ENCODE data around the gene RIPOR3.

RIPOR3 gene

DNA sequence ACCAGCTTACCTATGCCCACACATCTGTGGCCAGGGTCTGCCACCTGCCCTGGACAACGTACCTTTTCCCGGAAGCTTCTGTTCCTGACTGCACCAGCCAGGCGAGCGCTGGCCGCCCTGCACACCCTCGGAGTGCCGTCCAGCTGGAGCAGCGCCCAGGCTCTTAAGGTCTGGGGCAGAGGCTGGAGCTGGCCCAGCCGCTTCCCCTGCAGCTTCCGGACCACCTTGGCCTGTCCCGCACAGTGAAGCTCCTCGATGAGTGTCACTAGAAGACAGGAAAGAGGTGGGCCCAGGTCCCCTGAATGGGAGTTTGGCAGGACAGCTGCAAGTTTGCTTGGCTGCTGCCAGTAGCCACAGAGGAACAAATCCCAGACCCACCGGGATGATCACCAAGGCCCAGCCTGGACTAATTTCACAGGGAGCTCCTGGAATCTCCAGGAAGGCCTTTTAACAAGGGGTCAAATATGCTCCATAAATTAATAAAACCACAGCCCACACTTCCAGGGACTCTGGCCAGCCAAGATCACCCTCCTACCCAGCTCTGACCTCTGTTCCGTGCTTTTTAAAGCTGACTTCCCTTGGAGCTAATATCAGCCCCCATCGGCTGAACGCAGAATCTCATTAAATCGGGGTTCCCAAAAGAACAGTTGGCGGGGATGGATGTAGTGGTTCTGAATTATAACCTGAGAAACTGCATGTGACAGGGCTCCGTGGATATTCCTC is 98.9 kb downstream of the RIPOR3 start:
- no peak for DNase-seq (ENCODE audit: extremely low read depth in 1 of 2, low read depth in 1 of 2)

DNA sequence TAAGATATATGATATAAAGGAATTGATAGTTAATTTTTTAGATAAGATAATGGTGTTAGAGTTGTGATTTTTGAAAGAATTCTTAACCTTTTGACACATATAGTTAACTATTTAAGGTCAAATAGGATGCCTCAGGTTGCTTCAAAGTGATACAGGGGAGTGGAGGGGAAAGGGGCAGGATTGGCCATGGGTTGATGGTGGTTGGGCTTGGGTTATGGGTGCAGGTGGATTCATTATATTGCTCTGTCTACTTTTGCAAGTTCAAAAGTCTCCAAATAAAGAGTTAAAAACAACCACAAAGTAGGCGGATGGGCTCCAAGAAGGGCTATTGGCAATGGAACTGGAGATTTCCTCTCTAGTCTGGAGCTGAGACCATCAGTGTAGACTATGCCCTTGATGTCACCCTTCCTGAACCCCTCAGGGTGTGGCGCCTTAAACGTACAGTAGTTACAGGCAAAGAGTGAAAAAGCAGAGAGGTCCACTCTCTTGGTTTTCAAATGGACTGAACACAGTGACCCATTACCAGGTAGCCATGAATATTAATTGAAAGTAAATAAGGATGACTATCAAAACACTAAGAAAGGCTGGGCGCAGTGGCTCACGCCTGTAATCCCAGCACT is 100.0 kb downstream of the RIPOR3 start:
- no peak for DNase-seq (ENCODE audit: extremely low read depth in 1 of 2, low read depth in 1 of 2)

DNA sequence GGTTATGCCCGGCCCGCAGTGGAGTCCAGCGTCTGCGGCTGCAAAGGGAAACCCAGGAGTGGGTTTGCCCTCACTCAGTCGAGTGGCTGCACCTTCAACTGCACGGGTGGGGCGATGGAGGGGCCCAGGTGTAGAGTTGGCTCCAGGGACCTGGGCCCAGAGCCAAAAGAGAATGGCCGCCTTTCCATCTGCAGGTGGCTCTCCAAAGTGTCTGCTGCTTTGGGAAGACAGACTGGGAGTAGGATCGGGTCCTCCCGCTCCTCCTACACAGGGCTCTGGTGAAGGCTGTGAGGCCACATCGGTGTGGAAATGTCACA is 101.0 kb downstream of the RIPOR3 start:
- no peak for DNase-seq (ENCODE audit: extremely low read depth in 1 of 2, low read depth in 1 of 2)

DNA sequence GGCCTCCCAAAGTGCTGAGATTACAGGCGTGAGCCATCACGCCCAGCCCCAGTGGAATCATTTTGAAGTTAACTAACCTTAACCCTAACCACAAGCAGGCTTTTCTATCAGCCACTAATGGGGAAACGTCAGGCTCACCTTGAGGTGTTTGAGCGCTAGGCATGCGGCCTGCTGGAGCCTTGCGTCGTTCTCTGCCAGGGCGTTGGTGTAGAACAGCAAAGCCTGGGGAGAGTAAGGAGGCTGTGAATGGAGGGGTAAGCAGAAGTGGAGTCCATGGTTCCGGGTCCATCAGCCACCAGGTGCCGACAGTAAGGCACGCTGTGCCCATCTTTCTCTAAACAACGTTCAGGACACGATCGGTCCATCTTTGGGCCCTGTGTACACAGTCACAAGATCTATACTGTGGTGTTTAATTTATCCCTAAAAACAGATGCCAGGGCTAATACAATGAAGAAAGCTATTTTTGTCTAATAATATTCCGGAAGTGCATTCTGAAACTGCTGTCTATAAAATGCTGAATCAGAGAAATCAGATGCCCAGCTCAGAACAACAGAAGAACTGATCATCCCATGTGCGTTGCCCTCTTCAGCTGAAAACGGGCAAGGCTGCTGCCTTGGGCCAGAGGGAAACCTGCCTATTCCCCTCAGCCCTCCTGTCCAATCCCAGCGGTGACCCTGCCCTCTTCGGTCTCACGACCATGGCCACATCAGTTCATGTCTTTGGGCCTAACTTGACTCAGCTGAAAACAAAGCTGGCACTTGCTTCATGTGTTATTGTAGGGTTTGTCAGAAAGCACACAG is 101.6 kb downstream of the RIPOR3 start:
- DNase-seq (ENCODE audit: extremely low read depth in 1 of 2, low read depth in 1 of 2), result no peak

DNA sequence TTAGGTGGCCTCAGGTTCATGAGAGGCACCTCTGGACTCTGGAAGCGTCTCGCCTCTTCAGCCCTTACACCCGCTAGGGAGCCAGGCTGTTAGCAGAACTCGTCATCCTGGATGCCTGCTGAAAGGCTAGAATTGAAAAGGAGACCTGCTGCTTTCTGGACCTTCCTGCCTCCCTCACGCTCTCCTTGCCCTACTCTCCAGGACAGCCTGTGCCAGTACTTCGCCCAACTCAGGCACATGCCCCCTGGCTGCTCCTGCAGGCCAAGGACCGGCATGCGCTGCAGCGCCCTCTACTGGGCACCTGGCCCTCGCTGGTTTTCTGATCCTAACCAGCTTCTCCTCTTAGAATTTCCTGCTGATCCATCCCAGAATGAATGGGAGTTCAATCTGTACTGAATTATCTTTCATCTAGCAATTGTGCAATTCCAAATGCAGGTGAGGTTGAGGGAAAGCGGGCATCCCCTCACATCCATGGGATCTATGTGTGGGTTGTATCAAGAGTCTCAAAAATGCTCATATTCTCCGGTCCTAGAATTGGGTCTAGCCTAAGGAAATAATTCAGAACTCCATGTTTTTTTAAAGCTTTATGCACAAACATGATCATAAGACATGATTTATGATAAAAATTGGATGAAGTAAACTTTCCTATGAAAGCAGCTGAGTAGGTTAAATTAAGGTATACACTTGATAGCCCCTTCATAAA is 103.2 kb downstream of the RIPOR3 start:
- peak; percentile 28 to 61 for DNase-seq (ENCODE audit: extremely low read depth in 1 of 2, low read depth in 1 of 2)

DNA sequence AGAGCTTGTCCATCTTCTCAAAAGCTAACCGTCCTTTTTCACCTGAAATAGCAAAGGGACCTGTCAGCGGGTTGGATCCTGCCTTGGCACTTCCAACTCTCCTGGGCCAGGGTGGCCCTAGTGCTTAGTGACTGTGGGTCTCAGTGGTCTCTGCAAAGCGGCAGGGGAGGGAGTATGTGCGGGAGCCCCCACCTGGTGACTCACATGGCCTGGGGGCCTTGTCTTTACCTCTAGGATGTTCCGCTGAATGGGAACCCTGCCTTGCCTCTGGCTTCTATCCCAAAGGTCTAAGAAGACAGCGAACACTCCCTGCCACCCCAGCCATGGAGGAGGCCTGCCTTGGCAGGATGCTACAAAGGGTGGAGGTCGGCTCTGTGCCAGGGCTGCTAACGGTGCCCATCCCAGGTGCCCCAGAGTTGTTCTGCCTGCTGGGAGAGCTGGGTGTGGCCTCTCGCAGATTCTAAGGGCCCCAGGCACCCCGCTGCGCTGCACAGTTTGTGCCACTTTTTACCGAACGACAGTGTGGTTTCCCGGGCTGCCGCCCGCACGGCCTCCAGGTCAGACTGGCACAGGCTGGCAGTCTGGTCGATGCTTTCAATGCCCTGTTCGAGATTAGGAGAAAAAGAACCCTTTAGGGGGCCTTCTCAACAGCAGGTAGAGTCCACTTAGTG is 103.9 kb downstream of the RIPOR3 start:
- no peak for DNase-seq (ENCODE audit: extremely low read depth in 1 of 2, low read depth in 1 of 2)

DNA sequence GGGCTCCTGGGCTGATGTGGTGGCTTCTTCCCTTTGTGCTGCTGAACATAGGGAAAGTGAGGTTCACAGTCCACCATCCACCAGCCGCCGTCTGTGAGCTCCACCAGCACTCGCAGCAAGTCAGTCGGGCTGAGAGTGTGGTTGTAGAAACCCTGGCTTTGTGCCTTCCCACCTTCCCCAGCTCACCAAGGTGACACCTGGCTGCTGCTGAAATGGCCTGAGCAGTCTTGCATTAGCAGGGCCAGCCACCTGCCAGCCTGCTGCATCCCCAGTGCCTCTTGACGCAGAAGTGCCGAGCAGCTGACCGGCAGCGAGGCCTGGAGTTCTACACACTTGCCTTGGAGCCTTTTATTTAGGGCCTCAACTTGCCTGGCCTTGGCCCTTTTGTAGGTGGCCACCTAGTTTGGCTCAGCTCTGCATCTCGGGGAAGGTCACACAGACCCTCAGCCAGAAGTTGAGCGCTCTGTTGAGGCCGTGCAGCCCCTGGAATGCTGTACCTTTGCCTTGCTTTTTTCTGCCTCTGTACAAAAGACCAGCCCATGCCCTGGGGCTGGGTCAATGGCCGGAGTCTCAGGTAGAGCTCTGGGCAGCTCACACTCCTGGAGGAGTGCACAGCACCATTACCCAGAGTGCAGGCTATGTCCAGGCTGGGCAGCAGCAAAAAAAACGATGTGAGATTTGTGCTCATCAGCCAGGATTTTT is 104.7 kb downstream of the RIPOR3 start:
- no peak for DNase-seq (ENCODE audit: extremely low read depth in 1 of 2, low read depth in 1 of 2)

DNA sequence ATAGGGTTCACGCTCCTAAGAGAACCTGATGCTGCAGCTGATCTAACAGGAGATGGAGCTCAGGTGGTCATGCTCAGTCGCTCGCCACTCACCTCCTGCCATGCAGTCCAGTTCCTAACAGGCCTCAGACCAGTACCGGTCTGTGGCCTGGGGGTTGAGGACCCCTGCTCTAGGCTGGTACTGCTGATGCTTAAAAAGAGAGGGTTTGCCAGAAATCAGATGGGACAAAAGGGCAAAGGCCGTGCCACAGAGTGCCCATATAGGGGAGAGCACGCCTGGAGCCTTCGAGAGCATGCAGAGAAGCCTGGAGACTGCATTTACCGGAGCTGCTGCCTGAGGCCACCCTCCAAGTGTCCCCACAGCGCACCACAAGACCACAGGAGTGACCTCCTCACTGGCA is 105.7 kb downstream of the RIPOR3 start:
- DNase-seq (ENCODE audit: extremely low read depth in 1 of 2, low read depth in 1 of 2), result no peak

DNA sequence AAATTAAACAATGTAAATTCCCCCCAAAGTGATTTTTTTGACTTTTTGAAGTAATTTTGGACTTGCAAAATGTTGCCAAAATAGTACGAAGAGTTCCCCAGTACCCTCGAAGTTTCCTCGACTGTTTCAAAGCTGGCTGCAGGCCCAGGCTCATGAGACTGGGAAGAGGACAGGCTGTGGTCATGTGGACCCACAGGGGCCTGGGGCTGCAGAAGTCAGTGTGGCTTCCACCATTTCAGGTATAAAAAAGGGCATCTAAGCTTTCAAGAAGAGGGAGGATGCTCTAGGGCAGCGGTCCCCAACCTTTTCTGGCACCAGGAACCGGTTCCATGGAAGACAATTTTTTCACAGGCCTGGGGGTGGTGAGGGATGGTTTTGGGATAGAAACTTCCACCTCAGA is 106.1 kb downstream of the RIPOR3 start:
- no peak for DNase-seq (ENCODE audit: extremely low read depth in 1 of 2, low read depth in 1 of 2)

DNA sequence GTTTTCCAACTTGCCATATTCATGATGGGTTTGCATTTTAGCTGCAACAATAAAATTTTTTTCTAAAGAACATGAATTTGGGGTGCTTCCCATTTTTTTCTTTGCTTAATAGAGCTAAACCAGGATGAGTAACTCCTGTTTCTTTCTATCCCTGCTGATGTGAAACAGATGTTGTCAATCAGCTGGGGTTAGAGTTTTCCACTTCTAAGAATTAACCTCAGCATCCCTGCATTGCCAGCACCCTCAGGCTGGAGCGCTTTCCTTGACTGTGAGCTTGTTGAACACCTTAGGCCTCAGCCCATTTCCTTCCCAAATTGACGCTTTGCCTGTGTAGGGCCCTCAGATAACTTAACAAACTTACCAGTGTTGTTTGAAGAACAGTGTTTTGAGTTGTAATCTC is 106.7 kb downstream of the RIPOR3 start:
- DNase-seq (ENCODE audit: extremely low read depth in 1 of 2, low read depth in 1 of 2), result no peak

DNA sequence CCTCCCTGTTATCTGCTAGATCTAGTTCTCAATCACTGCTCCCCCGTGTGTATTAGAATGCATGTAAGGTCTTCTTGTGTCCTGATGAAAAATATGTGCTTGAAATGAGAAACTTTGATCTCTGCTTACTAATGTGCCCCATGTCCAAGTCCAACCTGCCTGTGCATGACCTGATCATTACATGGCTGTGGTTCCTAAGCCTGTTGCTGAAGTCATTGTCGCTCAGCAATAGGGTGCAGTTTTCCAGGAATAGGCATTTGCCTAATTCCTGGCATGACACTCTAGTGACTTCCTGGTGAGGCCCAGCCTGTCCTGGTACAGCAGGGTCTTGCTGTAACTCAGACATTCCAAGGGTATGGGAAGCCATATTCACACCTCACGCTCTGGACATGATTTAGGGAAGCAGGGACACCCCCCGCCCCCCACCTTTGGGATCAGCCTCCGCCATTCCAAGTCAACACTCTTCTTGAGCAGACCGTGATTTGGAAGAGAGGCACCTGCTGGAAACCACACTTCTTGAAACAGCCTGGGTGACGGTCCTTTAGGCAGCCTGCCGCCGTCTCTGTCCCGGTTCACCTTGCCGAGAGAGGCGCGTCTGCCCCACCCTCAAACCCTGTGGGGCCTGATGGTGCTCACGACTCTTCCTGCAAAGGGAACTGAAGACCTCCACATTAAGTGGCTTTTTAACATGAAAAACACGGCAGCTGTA is 107.7 kb downstream of the RIPOR3 start:
- no peak for DNase-seq (ENCODE audit: extremely low read depth in 1 of 2, low read depth in 1 of 2)

DNA sequence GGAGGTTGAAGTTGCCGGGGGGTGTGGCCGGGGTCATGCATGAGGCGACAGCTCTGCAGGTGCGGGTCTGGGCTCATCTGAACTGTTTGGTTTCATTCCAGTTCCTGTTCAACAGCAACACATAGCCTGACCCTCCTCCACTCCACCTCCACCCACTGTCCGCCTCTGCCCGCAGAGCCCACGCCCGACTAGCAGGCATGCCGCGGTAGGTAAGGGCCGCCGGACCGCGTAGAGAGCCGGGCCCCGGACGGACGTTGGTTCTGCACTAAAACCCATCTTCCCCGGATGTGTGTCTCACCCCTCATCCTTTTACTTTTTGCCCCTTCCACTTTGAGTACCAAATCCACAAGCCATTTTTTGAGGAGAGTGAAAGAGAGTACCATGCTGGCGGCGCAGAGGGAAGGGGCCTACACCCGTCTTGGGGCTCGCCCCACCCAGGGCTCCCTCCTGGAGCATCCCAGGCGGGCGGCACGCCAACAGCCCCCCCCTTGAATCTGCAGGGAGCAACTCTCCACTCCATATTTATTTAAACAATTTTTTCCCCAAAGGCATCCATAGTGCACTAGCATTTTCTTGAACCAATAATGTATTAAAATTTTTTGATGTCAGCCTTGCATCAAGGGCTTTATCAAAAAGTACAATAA is 108.6 kb downstream of the RIPOR3 start:
- no peak for DNase-seq (ENCODE audit: extremely low read depth in 1 of 2, low read depth in 1 of 2)

DNA sequence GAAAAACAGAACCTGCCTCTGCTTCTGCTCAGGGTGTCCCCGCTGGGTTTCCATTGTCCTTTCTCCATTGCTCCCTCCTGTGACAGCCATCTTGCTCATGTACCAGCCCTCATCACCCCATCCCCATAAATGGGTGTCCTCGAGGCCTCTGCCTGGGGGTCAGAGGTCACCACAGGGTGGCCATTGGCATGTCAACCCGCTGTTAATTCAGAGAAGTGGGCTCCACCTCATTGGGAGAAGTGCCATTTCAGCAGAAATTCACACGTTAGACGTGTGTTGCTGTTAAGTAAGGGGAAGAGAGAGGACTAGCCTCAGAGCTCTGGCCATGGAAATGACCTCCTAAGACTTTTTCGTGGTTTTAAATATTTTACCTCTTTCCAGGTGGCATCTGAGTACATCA is 109.2 kb downstream of the RIPOR3 start:
- no peak for DNase-seq (ENCODE audit: extremely low read depth in 1 of 2, low read depth in 1 of 2)

DNA sequence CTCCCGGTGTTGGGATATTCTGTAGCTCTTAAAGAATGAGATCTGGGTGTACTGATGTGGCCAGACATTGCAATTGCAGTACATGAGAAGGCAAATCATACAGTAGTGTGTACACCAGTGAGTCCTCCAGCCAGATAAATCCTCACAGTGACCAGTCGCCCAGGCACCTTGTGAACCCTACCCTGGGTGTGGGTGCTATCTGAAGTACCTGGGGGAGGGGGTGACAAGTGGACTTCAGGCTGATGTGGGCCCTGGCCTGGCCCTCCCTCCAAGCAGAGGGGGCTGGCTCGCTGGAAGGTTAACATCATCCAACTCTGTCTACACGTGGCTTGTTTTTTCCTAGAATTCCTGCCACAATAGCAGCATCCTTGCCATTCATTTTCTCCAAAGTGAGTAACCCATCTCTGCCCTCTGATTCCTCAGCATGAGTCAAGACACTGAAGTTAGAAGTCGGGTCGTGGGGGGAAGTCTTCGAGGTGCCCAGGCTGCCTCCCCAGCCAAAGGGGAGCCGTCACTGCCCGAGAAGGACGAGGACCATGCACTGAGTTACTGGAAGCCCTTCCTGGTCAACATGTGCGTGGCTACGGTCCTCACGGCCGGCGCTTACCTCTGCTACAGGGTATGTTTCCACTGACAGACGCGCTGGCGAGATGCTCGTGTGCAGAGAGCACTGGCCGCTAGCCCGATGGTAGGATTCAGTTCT is 110.3 kb downstream of the RIPOR3 start:
- no peak for DNase-seq (ENCODE audit: extremely low read depth in 1 of 2, low read depth in 1 of 2)

DNA sequence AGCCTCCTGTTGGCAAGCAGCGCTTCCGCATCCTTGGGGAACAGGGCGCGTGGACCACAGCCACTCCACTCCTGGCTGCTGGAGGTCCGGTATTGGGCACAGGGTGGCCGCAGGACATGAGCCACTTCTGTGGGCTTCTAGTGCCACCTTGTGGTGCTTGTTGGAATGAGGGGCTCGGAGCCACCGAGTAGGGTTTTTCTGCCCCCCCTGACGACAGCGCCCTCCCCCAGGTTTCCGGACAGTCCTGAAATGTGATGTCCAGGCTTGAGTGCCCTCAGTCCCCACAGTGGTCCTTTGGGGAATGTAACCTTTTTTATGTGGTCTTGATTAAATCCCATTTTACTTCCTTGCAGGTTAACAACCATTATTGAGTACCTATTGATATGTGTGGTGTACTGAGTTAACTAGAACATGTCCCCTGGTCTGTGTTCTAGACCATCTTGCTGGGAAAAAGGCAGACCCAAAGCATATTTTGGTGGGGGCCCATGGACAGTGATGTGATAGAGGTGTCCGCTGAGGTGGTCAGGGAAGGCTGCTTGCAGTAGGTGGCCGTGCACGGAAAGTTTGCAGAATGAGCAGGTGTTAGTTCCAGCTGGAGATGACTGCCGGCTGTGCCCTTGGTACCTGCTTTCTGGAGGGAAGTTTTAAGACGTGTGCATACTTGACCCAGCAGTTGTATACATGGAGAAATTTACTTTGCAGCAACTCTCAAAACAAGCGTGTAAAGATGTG is 111.2 kb downstream of the RIPOR3 start:
- DNase-seq (ENCODE audit: extremely low read depth in 1 of 2, low read depth in 1 of 2), result peak in 1 of 2 donors; percentile 34

DNA sequence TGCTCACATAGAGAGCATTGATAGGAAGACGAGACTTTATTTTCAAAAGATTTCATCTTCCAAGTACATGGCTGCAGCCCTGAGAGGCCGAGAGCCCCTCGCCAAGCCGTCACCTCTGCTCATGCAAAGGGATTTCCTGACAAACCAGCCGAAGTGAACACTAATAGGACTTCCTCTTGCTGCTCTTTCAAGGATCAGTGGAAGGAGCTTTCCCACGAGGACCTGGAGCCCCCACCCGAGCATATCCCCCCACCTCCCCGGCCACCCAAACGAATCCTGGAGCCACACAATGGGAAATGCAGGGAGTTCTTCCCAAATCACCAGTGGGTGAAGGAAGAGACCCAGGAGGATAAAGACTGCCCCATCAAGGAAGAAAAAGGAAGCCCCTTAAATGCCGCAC is 111.8 kb downstream of the RIPOR3 start:
- no peak for DNase-seq (ENCODE audit: extremely low read depth in 1 of 2, low read depth in 1 of 2)

DNA sequence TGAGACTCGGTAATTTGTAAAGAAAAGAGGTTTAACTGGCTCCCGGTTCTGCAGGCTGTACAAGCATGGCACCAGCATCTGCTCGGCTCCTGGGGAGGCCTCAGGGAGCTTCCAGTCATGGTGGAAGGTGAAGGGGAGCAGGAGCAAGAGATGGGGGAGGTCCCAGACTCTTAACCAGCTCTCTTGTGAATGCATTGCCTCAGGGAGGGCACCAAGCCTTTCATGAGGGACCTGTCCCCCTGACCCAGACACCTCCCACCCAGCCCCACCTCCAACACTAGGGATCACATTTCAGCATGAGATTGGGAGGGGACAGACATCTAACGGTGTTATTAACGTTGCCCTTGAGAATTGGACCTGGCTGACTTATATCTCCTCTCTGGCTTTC is 112.6 kb downstream of the RIPOR3 start:
- no peak for DNase-seq (ENCODE audit: extremely low read depth in 1 of 2, low read depth in 1 of 2)

All from activated CD8-positive, alpha-beta memory T cell treated with anti-CD3 and anti-CD28 coated beads for 1 hour (primary cell).